HG03571 (cell line): ENCODE results near the gene SNPH.

ENCODE experiments used
- ATAC-seq: cut with Tn5 transposase; IDR thresholded peaks from one replicate; pipeline ENCODE4 v1.9.1; 2021; ENCODE audit not compliant: unreplicated experiment

SNPH gene

DNA sequence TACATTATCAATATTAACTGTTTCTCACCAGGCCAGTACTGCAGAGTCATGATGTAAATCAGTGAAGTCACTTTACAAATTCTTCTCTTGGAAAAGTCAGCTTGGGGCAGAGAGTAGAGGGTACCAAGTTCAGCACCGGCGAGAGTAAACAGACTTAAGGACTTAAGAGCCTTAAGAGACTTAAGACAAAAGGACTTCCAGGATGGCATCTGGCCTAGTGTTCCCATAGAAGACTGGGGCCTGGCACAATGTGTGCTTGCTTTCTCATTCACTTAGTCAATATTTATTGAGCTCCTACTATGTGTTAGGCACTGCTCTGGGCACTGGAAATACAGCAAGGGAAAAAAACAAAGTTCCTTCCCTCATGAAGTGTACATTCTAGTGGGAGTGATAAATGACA is 1.4 kb upstream of the SNPH start:
- no peak for ATAC-seq

DNA sequence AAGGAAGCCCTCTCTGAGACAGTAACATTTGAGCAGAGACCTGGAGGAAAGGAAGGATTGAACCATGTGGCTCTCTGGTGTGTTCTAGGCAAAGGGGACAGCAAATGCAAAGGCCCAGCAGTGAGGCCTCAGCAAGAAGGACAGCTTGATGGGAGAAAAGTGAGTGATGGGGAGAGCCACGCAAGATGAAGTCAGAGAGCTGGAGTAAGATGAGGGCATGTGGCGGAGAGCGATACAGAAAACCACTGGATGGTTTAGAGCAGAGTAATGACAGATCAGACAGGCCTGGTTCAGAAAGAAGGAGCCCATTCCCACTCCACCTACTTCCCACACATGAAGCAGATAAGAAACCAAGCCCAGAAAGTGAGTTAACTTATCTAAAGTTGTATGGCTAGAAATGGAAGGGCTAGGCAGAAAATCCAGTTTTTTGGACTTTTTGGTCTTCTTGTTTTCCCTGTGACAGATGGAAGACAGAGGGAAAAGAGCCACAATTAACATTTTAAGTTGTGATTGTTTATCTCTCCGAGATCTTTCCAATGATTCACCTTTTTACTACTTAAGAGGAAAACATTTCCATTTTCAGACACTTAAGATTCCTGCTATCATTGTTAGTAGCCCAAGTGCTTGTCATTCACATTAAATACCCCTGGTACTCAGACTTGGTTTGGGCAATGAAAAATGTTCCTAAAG is 723 bp upstream of the SNPH start:
- ATAC-seq, result no peak

GRCh38 chr20:1265916-1266166 is 253 bp upstream of the SNPH start:
- ATAC-seq, result no peak

- no peak for ATAC-seq
Measured at GRCh38 chr20:1267161-1267560, 1.1 kb downstream of the SNPH start.

DNA sequence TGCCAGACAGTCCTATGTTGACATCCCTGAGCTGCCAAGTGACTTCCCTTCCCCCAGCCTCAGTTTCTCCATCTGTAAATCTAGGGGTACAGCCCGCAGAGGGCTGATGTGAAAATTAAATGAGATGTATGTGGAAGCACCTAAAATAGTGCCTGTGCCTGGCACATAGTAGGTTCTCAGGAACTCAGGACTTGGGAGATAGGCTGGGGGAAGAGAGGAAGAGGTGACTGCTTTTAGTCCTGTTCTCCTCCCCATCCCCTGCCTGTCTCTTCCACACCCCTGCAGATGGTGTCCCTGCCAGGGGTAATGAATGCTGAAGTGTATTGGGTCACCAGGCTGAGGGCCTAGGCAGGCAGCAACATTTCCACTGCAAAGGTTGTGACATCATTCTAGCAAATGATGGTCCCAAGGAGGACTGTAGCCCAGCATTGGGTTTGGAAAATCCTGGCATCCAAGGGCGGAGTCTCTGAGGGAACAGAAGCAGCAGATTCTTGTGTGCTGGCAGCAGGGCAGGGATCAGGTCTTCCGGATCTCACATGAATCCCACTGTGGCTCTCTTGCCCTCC is 1.8 kb downstream of the SNPH start:
- ATAC-seq, result no peak

- no peak for ATAC-seq
Measured at GRCh38 chr20:1269235-1269634, 3.1 kb downstream of the SNPH start.

- no peak for ATAC-seq
Measured at GRCh38 chr20:1269850-1270249, 3.8 kb downstream of the SNPH start.

GRCh38 chr20:1272368-1273100 is 6.4 kb downstream of the SNPH start:
- ATAC-seq, result no peak

- no peak for ATAC-seq
Measured at GRCh38 chr20:1273366-1273765, 7.3 kb downstream of the SNPH start.

DNA sequence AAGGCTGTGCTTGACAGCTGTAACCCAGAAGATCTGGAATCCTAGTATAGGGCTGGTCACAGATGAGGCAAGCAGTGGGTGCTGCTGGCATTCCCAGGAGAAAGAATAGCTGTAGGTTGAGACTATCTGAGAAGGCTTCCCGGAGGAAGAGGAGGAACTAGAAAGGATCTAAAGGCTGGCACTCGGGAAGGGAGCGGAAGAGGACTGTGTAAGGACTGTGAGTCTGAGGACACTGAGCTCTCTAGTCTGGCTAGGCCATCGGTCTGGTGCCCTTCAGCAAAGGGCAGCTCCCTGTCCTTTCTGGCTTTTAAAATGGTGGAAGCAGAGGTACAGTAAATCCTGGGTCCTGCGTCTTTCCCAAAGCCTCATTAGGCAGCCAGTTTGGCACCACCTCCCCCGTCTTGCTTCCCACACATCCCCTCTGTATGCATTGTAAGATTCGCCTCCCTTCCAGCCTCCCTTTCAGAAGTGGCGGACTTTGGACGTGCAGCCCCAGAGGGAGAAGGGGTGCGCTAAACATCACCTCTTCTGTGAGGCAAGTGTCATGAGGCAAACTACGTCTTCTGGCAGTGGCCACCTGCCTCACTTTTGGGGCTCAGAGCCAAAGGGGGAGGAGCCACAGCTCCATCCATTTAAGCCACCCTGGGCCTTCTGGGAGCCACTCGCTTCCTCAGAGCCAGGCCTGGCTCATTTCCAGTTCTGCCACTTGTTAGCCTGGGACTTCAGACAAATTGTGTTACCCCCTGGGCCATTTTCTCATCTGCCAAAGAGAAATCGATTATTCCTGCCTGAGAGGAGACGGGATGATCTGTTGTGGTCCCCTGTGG is 8.6 kb downstream of the SNPH start:
- no peak for ATAC-seq

DNA sequence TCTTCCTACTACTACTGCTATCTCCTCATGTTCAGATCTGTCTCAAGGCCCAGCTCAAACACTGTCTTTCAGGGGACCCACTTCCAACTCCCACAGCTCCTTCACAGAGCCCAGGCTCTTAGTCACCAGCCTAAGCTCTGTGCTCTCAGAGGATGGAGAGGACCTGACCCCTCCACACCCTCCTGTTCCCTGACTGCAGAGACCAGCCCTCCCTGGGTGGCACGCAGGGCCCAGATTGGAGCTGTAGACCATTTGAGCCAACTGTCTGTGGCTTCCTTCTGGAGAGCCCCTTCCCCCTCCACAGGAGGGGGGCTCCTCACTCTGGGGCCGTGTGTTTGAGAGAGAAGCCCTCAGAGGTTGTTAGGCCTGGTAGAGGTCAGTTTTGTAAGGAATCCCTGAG is 9.8 kb downstream of the SNPH start:
- no peak for ATAC-seq

GRCh38 chr20:1277529-1278322 is 11.6 kb downstream of the SNPH start:
- no peak for ATAC-seq

DNA sequence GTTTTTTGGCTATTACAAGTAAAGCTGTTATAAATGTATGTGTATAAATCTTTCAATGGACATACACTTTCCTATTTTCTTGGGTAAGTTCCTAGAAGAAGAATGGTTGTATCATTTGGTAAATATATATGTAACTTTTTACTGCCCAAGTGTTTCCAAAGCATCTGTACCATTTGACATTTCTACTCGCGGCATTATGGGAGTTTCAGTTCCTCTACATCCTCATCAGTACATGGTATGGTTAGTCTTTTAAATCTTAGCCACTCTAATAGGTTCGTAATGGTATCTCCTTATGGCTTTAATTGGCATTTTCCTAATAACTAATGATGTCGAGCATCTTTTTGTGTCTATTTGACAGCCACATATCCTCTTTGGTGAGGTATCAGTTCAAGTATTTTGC is 12.9 kb downstream of the SNPH start:
- no peak for ATAC-seq

DNA sequence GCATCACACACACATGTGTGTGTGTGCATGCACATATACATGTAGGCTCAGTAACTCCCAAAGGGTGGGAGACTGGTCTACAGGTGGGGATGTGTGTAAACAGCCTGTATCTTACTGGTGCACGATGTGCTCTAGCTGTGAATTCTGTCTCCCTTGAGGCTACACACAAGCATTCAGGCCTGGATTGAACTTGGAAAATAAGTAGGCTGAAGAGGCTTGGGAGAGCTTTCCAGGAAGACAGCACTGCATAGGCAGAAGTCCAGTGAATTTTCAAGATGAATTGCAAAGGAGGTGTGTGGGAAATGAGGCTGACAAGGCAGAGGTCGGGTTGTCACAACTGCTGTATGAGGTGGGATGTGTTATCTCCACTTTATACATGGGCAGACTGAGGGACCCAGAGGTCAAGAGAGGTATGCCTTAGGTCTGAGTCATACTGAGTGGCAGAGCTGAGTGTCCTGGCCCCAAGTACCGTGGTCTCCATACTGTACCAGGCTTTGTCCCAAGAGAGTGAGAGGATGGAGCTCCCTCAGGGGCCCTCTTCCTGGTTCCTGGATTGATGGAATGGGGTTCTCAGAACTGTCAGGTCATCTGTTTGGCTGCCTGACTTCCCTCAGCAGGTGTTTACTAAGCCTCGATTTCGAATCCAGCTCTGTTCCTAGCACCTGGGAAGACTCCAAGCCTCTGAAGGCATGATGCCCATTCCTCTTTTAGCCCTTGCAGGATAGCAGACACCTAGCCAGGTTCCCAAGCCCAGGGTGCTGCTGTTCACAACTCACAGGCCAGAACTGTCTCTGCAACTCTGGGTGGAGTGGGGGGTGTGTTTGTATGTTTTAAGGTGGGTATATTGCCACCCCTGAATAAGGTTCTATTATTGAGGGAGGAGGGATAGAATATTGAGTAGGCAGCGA is 14.4 kb downstream of the SNPH start:
- ATAC-seq, result no peak

DNA sequence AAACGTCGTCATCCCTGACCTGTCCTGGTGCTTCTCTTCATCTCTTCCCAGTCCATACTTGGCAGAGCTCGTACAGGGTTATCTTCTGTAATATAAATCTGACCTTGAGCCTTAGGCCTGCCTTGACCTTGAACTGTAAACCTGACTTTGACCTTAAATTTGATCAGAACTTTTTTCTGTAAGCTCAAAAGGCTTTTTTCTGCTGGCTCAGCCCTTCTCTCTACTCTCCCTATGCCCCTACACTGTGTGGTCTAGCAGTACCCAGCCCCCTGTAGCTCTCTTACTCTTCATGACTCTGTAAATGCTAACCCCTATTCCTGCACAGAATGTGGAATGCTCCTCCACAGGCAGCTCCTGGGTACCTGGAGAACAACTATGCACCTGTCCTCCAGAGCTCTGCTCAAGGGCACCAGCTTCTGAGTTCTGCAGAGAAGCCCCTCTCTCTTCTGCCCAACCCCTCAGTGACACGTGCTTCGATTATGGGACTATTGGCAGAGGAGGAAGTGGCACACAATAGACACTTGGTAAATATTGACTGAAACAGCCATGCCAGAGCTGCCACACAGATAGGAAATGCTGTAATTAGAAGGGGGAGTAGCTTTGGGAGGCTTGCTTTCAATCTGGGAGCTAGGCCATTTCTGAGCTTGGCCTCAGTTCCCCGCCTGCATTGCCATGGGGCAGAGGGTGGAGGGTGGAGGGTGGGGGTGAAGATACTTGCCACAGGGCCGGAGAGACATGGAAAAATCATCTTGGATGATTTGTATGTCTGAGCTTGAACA is 15.4 kb downstream of the SNPH start:
- no peak for ATAC-seq

DNA sequence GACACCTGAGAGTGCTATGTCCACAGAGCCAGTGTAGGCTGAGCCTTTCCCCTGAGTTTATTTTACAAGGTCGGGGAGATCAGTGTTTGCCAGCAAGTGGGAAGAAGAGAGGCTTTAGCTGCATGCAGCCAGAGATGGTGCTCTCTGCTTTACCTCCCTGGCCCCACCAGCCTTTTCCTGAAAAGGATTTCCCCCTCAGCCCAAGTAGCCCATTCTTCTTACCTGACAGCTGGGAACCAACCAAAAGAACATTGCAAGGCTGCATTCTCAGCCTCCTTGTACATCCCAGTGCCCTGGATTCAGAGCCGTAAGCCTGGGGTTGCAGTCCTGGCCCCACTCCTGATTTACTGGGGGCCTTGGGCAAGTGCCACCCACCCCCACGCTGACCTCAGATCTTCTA is 16.9 kb downstream of the SNPH start:
- no peak for ATAC-seq

DNA sequence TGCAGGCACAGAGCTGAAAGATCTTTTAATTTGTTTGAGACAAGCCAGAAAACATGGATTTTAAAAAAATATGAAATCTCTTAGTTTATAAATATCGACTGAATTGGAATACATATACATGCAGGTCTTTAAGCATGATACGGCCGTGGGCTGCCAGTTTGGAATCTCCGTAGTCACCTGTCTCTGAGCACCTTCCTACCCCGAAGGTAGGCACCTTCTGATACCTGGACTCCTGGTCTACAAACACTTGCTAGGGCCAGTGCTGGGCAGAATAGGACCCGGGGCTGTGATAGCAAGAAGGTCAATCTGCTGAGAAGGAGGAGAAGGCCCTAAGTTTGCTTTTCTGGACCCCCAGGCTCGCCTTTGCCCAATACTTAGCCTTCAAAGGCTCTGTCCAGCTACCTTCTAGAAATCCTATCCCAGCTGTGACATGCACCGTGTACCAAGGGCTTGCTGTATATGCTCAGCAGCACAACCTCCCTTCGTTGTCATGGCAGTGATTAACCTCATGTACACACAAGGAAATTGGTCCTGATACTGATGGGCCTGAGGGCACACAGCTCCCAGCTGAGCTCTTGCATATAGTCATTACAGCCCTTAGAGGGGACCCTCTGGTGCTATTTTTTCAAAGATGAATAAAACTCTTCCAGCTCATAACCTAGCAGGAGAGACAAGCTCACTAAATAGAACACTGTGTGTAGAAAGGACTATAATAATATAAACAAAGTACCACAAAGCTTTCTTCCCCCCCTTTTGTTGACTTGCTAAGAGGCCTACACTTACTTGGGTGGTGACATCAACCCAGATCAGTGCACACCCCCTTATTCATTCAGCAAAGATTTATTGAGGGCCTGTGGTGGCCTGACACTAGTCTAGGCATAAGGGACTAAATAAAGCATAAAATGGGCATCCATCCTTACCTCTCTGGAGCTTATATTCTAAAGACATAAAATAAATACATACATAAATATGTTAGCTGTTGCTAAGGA is 17.7 kb downstream of the SNPH start:
- ATAC-seq, result no peak
